ENCODE results near the gene VCL.

The VCL gene

DNA sequence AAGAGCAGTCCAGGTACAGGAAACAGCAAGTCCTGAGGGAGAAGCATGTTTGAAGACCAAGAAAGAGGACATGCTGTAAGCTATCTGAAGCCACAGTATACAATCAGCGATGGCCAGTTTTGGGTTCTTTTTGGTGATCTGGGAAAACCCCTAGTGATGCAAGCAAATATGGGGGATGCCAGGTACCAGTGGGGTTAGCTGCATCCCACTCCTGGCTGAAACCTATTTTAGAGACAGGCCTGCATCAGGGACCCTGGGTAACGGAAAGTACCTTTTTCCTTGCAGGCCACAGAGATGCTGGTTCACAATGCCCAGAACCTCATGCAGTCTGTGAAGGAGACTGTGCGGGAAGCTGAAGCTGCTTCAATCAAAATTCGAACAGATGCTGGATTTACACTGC, 119.8 kb downstream of the VCL start:
- H3K4me3 ChIP-seq (ENCODE audit: low read depth, low read length), result no peak overlapping the region
- peaks cover 76% of the 10 kb centered on the region for H3K36me3 ChIP-seq
- DNase-seq, result no peak
- H3K9me3 ChIP-seq, result no peaks in the 10 kb centered on the region
- no peaks in the 10 kb centered on the region for H3K27me3 ChIP-seq
- TF ChIP-seq CTCF (IDR thresholded peaks at IDR 0.05; ENCODE audit: low read depth, low read length), result no peak
- peaks cover 11% of the 10 kb centered on the region for H3K4me1 ChIP-seq

DNA sequence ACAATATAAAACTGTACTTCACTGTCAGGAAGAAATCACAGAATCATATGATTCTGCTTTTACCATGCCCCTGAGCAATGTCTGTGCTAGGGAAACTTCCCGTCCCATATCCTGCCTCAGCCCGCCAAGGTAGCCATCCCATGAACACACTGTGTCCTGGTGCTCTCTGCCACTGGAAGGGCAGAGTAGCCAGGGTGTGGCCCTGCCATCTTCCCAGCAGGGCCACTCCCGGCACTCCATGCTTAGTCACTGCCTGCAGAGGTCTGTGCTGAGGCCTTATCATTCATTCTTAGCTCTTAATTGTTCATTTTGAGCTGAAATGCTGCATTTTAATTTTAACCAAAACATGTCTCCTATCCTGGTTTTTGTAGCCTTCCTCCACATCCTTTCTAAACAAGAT, 120.9 kb downstream of the VCL start:
- no peaks in the 10 kb centered on the region for H3K27me3 ChIP-seq
- no peaks in the 10 kb centered on the region for H3K9me3 ChIP-seq
- DNase-seq, result no peak
- H3K36me3 ChIP-seq, result peaks cover 78% of the 10 kb centered on the region
- peaks cover 8% of the 10 kb centered on the region for H3K4me1 ChIP-seq
- TF ChIP-seq CTCF (IDR thresholded peaks at IDR 0.05; ENCODE audit: low read depth, low read length), result no peak
- no peak overlapping the region for H3K4me3 ChIP-seq (ENCODE audit: low read depth, low read length)

- no peak for TF ChIP-seq CTCF (IDR thresholded peaks at IDR 0.05; ENCODE audit: low read depth, low read length)
- Histone ChIP-seq H3K4me3 (ENCODE audit: low read depth, low read length) (no peak overlapping the region), H3K9me3 (no peaks in the 10 kb centered on the region), H3K36me3 (peaks cover 77% of the 10 kb centered on the region), H3K27me3 (no peaks in the 10 kb centered on the region), H3K4me1 (no peaks in the 10 kb centered on the region)
- DNase-seq, result no peak
Measured at GRCh38 chr10:74120911-74121310, 123.0 kb downstream of the VCL start.

- no peaks in the 10 kb centered on the region for H3K9me3 ChIP-seq
- no peaks in the 10 kb centered on the region for H3K27me3 ChIP-seq
- TF ChIP-seq CTCF (IDR thresholded peaks at IDR 0.05; ENCODE audit: low read depth, low read length), result no peak
- no peak for DNase-seq
- H3K36me3 ChIP-seq, result peaks cover 78% of the 10 kb centered on the region
- H3K4me1 ChIP-seq, result no peaks in the 10 kb centered on the region
- H3K4me3 ChIP-seq (ENCODE audit: low read depth, low read length), result no peak overlapping the region
Measured at GRCh38 chr10:74121368-74121767, 123.5 kb downstream of the VCL start.

DNA sequence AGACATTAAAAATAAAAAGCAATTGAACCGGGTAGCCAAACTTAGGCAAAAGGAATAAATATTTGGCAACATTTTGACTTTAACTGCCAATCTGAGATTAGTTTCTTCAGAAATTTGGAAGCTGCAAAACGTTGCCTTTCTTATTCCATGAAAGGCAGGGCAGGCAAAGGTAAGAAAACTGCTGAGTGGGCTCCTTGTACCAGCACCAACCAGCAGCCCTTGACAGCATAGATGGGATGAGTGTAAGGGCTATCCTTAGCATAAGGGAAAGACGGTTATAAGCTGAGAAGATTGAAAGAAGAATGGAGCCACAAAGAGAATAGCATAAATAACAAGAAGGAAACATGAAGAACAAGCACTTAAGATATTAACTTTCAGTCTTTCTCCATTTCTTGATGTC, 124.1 kb downstream of the VCL start:
- H3K4me1 ChIP-seq, result no peaks in the 10 kb centered on the region
- no peak overlapping the region for H3K4me3 ChIP-seq (ENCODE audit: low read depth, low read length)
- no peaks in the 10 kb centered on the region for H3K9me3 ChIP-seq
- peaks cover 79% of the 10 kb centered on the region for H3K36me3 ChIP-seq
- H3K27me3 ChIP-seq, result no peaks in the 10 kb centered on the region
- no peak for DNase-seq
- TF ChIP-seq CTCF (IDR thresholded peaks at IDR 0.05; ENCODE audit: low read depth, low read length), result no peak

GRCh38 chr10:74123081-74123480, 125.2 kb downstream of the VCL start:
- H3K9me3 ChIP-seq, result no peaks in the 10 kb centered on the region
- no peak overlapping the region for H3K4me3 ChIP-seq (ENCODE audit: low read depth, low read length)
- TF ChIP-seq CTCF (IDR thresholded peaks at IDR 0.05; ENCODE audit: low read depth, low read length), result no peak
- no peaks in the 10 kb centered on the region for H3K27me3 ChIP-seq
- peaks cover 77% of the 10 kb centered on the region for H3K36me3 ChIP-seq
- DNase-seq, result no peak
- no peaks in the 10 kb centered on the region for H3K4me1 ChIP-seq

Measured in BE2C (cell line).